IPS-NIHi7 (cell line): ENCODE measurements around the gene ANKRD13B.

Source experiments
- DNase-seq: peaks from one replicate; pipeline ENCODE4 v3.0.0; 2012; ENCODE audit warnings: mixed read lengths; ENCODE audit errors: extremely low spot score

ANKRD13B gene

DNA sequence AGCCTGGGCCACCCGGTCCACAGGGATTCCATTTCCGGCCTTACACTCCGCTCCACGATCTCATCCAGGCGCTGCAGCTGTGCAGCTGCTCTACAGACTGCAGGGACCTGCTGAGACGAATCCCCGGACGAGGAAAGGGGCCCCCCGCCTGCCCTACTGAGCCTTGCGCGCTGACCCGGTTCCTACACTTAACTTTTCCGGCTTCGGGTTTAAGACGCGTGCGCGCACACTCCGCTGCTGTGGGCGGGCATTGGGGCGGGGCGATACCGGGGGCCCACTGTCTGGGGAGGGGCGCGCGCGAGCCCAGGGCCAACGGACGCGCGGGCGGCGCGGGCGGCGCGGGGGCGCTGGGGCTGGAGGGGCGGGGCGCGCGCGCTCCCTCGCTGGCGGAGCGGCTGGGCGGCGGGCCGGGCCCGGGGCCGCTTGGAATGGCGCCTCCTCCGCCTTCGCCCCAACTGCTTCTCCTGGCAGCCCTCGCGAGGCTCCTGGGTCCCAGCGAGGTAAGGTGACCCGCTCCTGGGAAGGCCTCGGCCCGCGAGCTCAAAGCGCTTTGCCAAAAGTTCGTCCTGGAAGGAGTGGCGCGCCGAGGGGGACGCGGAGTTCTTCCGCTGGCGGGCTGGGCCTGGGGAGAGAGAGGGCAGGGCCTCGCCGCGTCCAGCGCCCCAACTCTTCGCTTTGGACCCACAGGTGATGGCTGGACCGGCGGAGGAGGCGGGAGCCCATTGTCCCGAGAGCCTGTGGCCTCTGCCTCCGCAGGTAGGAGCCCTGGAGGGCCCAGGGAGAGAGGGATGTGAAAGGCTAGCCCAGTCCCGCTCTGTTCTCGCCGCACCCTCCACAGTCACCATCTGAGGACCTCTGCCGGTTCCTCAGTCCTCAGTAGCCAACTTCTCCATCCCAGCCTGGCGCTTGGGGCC, 24.3 kb upstream of the ANKRD13B start, which contains the start of gene TP53I13:
Gene TP53I13 (plus strand): TSS at position 371 of the 914 bp plus-strand sequence. CDS start 58 bp downstream, at position 429.
- peak; percentile 89 for DNase-seq

- no peak for DNase-seq
Observed at GRCh38 chr17:29569245-29569950, 23.5 kb upstream of the ANKRD13B start.

DNA sequence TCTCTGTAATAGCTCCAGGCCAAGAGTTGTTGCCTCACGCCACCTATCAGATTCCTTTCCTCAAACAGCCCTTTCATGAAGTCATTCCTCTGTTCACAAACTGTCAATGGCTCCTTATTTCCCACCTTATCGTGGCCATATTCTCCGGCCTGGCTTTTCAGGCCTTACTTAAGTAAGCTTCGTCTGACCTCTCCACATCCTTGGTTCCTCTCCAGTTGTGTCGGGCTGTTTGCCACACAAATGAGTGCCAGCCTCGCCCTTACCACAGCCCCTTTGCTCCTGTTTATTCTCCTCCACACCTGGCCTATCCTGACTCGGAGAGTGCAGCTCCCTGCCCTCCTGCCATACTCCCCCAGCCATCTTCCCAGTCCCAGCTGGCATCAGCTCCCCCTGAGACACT, 22.4 kb upstream of the ANKRD13B start:
- no peak for DNase-seq

DNA sequence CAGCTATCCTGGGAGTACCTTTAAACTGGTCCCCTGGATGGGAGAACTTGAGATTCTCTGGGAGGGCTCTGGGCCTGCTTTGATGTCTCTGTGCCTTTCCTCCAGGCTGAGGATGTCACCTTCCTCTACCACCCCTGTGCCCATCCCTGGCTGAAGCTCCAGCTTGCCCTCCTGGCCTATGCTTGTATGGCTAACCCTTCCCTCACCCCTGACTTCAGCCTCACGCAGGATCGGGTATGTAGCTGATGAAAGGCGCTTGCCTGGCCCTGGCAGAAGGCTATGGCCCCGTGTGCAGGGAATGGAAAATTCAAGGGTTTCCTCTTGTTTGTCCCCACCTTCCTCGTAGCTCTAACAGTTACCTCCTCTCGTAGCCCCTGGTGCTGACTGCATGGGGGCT, 21.4 kb upstream of the ANKRD13B start:
- DNase-seq, result no peak

DNA sequence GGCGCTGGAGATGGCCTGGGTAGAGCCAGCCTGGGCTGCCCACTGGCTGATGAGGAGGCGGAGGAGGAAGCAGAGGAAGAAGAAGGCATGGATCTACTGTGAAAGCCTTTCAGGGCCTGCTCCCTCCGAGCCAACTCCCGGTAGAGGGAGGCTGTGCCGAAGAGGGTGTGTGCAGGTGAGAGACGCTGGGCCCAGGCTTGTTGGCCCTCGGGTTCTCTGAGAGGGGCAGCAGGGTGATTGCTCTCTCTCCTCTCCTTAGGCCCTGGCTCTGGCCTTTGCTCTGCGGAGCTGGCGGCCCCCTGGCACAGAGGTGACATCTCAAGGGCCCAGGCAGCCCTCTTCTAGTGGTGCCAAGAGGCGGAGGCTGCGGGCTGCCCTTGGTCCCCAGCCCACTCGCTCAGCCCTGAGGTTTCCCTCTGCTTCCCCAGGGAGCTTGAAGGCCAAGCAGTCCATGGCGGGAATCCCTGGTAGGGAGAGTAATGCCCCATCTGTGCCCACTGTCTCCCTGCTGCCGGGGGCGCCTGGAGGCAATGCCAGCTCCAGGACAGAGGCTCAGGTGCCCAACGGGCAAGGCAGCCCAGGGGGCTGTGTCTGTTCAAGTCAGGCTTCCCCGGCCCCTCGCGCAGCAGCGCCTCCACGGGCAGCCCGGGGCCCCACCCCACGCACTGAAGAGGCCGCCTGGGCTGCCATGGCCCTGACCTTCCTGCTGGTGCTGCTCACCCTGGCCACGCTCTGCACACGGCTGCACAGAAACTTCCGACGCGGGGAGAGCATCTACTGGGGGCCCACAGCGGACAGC, 20.9 kb upstream of the ANKRD13B start:
- DNase-seq, result no peak

- peak; percentile 64 for DNase-seq
Observed at GRCh38 chr17:29572691-29573557, 20.0 kb upstream of the ANKRD13B start.

GRCh38 chr17:29573558-29573869, 19.4 kb upstream of the ANKRD13B start:
- no peak for DNase-seq

DNA sequence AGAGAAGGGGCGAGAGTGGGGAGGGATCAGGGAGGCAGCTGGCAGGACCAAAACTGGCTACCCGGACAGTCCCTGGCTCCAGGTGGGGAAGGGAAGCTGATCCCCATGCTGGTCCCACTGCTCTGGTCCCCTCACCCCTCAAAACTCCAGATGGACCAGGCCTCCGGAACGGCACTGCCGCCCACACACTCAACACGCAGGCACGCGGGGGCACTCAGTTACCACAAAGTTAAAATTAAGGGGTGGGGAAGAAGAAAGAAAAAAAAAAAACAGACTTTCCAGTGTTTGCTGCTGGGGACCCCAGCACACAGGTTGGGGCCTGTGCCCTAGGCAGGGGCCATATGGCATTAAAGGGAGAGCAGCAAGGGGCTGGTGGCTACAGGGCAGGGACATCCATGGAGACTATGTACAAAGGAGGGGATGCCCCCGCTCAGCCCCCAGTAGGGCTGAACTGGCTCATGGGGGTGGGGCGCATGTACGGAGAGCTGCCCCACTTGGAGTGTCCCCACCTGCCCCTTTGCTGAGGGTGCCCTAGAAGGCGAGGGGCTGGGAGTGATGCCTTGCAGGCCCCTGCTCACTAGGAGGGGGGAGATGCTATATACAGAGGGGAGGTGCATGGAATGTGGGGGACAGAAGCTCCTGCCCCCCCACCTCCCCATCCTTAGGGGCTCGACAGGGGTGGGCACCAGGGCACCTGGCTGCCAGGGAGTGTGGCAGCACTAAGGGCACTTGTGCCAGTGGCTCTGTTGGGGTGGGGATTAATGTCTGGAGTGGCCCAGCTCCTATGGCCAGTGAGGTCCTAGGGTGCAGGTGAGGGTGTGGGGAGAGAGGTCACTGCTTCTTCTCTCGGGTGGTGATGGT, 18.8 kb upstream of the ANKRD13B start:
- no peak for DNase-seq

GRCh38 chr17:29574732-29575510, 18.0 kb upstream of the ANKRD13B start:
- DNase-seq, result no peak

GRCh38 chr17:29575511-29576213, 17.3 kb upstream of the ANKRD13B start:
- no peak for DNase-seq

GRCh38 chr17:29576214-29577000, 16.5 kb upstream of the ANKRD13B start:
- DNase-seq, result no peak

DNA sequence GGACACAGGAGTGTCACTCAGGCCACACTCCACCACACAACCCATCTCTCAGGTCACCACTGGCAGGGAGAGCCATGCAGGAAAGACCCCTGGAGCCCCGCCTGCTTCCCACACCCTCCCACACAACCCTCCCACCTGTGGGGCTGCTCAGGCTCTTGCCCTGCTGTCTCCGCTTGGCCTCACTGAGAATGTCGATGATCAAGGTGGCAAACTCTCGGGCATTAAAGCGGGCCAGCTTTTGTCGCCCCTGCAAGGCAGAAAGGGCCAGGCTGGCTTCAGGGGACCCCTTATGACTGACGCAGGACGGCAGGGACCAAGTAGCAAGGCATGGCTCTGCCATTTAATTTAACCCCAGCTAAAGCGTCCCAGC, 15.9 kb upstream of the ANKRD13B start:
- DNase-seq, result no peak

- DNase-seq, result no peak
Observed at GRCh38 chr17:29577385-29578211, 15.3 kb upstream of the ANKRD13B start.

GRCh38 chr17:29578626-29579485, 14.1 kb upstream of the ANKRD13B start:
- no peak for DNase-seq

DNA sequence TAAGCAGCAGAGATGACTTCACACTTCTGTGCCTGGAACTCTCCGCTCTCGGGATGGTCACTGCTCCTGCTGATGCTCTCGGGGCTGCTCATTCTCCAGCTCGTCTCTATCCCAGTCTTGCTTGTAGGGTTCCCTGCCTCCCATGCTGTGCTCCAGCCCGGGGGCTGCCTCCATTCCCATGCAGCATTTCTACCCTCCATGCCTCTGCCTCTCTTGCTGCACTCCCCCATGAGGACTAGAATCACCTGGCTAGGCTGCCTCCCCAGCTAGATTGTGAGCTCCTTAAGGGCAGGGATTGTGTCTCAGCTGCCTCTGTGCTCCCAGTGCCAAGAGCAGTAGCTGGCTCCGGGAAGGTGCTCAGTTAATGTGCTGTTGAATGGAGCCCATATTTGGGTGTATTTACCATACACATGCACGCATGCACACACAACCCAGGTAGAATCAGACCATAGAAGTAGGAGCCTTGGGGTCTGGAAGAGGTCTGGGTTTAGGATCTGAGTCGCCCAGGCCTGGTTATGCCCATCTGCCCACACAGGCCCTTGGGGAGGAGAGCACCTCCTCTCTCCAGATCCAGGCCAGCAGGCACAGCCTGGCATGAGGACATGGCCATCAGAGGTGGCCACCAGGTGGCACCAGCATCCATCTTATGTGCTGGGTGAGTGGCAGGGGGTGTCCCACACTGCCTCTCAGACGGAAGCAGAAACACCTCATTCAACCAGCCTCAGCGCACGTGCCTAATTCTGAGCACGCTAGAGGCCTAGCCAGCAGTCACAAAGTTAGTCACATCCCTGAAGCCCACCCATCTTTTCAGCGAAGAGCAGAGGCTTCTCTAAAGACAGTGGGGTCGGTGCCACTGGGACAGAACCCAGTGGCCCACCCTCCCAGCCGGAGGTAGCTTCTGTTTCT, 12.8 kb upstream of the ANKRD13B start:
- peak; percentile 87 for DNase-seq
